ENCODE results near the gene SLC38A9. TPM values are rescaled to one million over a fixed set of nuclear protein-coding genes. Genes with fewer than 3 reads are reported as not detected.
"Not testable (repeated sequence)": the region's sequence is repeated elsewhere in the genome, so short reads cannot be mapped to it uniquely, and the experiment has no call there.

Gene SLC38A9
- total and polyA plus RNA-seq, 11 donors = 3.9 to 13.5 (median 6.9) TPM

DNA sequence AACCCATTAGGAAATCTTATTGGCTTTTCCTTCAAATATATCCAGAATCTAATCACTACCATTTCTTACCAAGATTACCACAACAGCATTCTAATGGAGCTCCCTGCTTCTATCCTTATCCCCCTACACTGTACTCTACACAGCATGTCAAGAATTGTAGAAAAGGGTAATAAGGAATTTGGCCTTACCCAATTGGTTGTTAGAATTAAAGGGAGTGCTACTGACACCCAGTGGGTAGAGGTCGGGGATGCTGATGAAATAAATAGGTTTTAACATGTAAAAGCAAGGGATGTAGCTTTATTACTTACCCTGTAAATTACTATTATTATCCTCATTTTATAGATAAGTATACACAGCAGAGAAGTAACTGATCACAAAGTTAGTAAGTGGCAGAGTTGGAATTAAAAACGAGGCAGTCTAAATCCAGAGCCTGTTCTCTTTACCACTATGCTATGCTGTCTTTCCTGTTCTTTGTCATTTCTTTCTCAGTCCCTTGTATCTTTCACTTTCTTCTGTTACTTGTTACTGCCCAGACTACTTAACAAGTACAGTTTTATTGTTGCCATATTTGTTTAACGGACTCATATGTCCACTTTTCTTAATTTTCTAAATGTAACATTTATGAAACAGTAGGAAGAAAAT is 10.5 kb downstream of the SLC38A9 start:
- WGBS, 4 donors = 91 to 93% (median 93%) methylated on average over 3 of the region's 3 CpGs
- DNase-seq (no peak), ATAC-seq (no peak)
- intact Hi-C loops (cut with DNase I) = loop anchor here in 1 of 10 donors (10.0 kb wide), 1 partner anchor 503 kb away; no protein-coding TSS in a partner anchor
- no peak overlapping the region for H3K27ac ChIP-seq
- H3K9me3 ChIP-seq = no peaks in the 10 kb centered on the region
- TF ChIP-seq, protein P1, sequence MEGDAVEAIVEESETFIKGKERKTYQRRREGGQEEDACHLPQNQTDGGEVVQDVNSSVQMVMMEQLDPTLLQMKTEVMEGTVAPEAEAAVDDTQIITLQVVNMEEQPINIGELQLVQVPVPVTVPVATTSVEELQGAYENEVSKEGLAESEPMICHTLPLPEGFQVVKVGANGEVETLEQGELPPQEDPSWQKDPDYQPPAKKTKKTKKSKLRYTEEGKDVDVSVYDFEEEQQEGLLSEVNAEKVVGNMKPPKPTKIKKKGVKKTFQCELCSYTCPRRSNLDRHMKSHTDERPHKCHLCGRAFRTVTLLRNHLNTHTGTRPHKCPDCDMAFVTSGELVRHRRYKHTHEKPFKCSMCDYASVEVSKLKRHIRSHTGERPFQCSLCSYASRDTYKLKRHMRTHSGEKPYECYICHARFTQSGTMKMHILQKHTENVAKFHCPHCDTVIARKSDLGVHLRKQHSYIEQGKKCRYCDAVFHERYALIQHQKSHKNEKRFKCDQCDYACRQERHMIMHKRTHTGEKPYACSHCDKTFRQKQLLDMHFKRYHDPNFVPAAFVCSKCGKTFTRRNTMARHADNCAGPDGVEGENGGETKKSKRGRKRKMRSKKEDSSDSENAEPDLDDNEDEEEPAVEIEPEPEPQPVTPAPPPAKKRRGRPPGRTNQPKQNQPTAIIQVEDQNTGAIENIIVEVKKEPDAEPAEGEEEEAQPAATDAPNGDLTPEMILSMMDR (IDR thresholded peaks at IDR 0.05) = no peak
- TF ChIP-seq POLR2A (IDR thresholded peaks at IDR 0.05) = no peak
- H3K36me3 ChIP-seq = peaks cover 0 to 22% (median 12%) of the 10 kb centered on the region in 9 donors
- no peak overlapping the region for H3K4me3 ChIP-seq
- H3K27me3 ChIP-seq = no peaks in the 10 kb centered on the region
- peaks cover 0 to 7% (median 0%) of the 10 kb centered on the region in 12 donors for H3K4me1 ChIP-seq

DNA sequence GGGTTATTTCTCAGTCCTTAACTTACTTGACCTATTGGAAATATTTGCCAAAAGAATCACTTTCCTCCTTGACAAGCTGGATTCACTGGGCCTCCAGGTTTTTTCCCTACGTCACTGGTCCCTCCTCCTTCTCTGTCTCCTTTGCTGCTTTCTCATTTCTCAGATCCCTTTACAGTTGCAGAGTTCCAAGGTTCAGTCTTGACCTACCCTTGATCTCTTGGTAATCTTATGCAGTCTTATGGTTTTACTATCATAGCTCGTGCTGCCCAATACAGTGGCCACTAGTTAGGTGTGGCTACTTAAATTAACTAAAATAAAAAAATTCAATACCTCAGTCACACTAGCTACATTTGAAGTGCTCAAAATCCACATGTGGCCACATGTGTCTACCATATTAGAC is 11.4 kb downstream of the SLC38A9 start:
- Histone ChIP-seq H3K27me3 (no peaks in the 10 kb centered on the region), H3K36me3 (peaks cover 0 to 22% (median 12%) of the 10 kb centered on the region in 9 donors), H3K4me1 (peaks cover 0 to 7% (median 0%) of the 10 kb centered on the region in 12 donors), H3K4me3 (no peak overlapping the region), H3K27ac (no peak overlapping the region), H3K9me3 (no peaks in the 10 kb centered on the region)
- DNase-seq (no peak), ATAC-seq (no peak)
- WGBS, 4 donors = 47 to 97% (median 91%) methylated on average over 1 to 2 of the region's 2 CpGs
- intact Hi-C loops (cut with DNase I) = loop anchor here in 1 of 10 donors (10.0 kb wide), 1 partner anchor 504 kb away; no protein-coding TSS in a partner anchor
- TF ChIP-seq, protein P1 (IDR thresholded peaks at IDR 0.05) = no peak
- no peak for TF ChIP-seq POLR2A (IDR thresholded peaks at IDR 0.05)

DNA sequence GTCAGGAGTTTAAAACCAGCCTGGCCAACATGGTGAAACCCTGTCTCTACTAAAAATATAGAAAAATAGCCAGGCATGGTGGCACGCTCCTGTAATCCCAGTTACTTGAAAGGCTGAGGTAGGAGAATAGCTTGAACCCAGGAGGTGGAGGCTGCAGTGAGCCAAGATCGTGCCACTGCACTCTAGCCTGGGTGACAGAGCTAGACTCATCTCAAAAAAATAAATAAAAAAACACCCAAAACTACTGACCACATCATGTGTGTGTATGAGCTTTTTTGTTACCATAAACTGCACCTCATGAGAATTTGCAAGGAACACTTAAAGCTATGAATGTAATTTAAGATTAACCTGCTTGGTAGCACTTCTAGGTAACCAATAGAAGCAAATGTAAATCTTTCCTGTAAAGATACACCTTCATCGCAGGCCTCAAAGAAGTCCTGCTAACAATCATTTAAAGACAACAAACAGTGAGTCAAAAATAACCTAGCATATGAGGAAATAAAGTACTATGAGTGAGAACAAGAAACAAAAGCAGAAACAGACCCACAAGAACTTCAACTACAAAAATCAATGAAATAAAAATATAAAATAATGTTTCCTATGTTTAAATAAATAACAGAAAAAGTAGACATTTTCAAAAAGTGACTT is 13.0 kb downstream of the SLC38A9 start:
- no peaks in the 10 kb centered on the region for H3K27me3 ChIP-seq
- H3K4me1 ChIP-seq = peaks cover 0 to 7% (median 0%) of the 10 kb centered on the region in 12 donors
- TF ChIP-seq, protein P1 (IDR thresholded peaks at IDR 0.05) = no peak
- 71 to 89% (median 81%) methylated on average over 3 of the region's 3 CpGs for WGBS, 4 donors
- no peak overlapping the region for H3K4me3 ChIP-seq
- H3K27ac ChIP-seq = no peak overlapping the region
- peaks cover 0 to 22% (median 12%) of the 10 kb centered on the region in 9 donors for H3K36me3 ChIP-seq
- DNase-seq (no peak), ATAC-seq (no peak)
- intact Hi-C loops (cut with DNase I) = loop anchor here in 6 of 10 donors (2.0 to 10.0 kb wide), 4 partner anchors 164 to 534 kb away; partner anchors contain the start of genes CDC20B (in 4 of the 6), GPX8 (in 1 of the 6) and PLPP1 (in 1 of the 6)
- H3K9me3 ChIP-seq = no peaks in the 10 kb centered on the region

DNA sequence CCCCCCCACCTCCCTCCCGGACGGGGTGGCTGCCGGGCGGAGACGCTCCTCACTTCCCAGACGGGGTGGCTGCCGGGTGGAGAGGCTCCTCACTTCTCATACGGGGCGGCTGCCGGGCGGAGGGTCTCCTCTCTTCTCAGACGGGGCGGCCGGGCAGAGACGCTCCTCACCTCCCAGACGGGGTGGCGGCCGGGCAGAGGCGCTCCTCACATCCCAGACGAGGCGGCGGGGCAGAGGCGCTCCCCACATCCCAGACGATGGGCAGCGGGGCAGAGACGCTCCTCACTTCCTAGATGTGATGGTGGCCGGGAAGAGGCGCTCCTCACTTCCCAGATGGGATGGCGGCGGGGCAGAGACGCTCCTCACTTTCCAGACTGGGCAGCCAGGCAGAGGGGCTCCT is 15.4 kb downstream of the SLC38A9 start:
- not testable (repeated sequence) for H3K9me3 ChIP-seq, H3K27me3 ChIP-seq, DNase-seq, H3K4me3 ChIP-seq, H3K27ac ChIP-seq, ATAC-seq
- WGBS, 4 donors = 91 to 94% (median 92%) methylated on average over 9 to 31 of the region's 31 CpGs; no CpG with 5 or more reads in 1 of the 4 donors
- peaks cover 0 to 16% (median 8%) of the 10 kb centered on the region in 9 donors for H3K36me3 ChIP-seq
- peaks cover 0 to 13% (median 2%) of the 10 kb centered on the region in 12 donors for H3K4me1 ChIP-seq
- intact Hi-C loops (cut with DNase I) = loop anchor here in 6 of 10 donors (10.0 kb wide), 3 partner anchors 162 to 532 kb away; partner anchors contain the start of genes CDC20B (in 4 of the 6), GPX8 (in 1 of the 6) and PLPP1 (in 1 of the 6)

Data from heart left ventricle (tissue), 16 donors.